Activated T-cell treated with anti-CD3 and anti-CD28 coated beads, Interleukin-2, amount 50 U/mL, for 4 hours (primary cell): Measurements from ENCODE around the gene KLK2. TPM values are rescaled to one million over a fixed set of nuclear protein-coding genes. Genes with fewer than 3 reads are reported as not detected.
A peak's percentile ranks its signal among the peaks of the same experiment; 100 is the strongest.

Experiments used
- ATAC-seq, 2 donors: fragments of 200-7000 bp; cut with Tn5 transposase; one replicate each; pipeline ENCODE4 v1.10.0; 2021
- DNase-seq: peaks from one replicate; pipeline ENCODE4 v3.0.0-alpha.2; 2020
- H3K27me3 Mint-ChIP-seq: one replicate; pipeline ENCODE4 v1.8.0; 2021; ENCODE audit warnings: low read depth, mixed read lengths
- H3K36me3 Mint-ChIP-seq: one replicate; pipeline ENCODE4 v1.8.0; 2022; ENCODE audit warnings: mixed read lengths; ENCODE audit not compliant: insufficient read depth
- H3K4me1 Mint-ChIP-seq: one replicate; pipeline ENCODE4 v1.8.0; 2021; ENCODE audit warnings: low read depth, mixed read lengths
- H3K4me3 Mint-ChIP-seq: one replicate; pipeline ENCODE4 v1.8.0; 2021; ENCODE audit warnings: mild to moderate bottlenecking, moderate library complexity, mixed read lengths
- H3K9me3 Mint-ChIP-seq: one replicate; pipeline ENCODE4 v1.8.0; 2021; ENCODE audit warnings: mixed read lengths
- total RNA-seq, 3 donors: library from RNA; stranded (reverse); gene quantifications; one replicate each; pipeline ENCODE4 v1.2.1, GENCODE V29; 2021

The KLK2 gene
- total RNA-seq, 3 donors from 2014 or later, result not detected

DNA sequence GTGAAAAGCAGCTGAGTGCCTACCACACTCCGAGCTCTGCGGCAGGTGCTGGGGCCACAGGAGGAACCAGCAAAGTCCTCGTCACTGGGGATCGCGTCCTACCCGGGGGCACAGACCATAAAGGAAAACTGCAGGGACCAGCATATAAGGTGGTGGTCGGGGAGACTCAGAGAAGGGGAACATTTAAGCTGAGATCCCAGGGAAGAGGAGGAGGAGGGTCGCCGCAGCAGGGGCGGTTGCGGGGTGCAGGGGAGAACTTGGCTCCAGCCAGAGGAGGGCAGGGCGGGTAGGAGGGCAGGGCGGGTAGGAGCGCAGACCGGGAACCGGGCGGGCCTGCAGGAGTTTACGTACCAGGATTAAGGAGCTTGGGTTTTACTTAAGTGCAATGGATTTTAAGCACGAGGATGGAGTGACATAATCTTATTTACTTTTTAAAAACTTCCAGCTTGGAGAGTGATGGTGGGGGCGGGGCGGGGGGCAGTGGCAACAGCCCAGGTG, 38.9 kb downstream of the KLK2 start:
- H3K27me3 Mint-ChIP-seq, result peaks cover 57% of the 10 kb centered on the region
- no peaks in the 10 kb centered on the region for H3K9me3 Mint-ChIP-seq
- no peak overlapping the region for H3K4me3 Mint-ChIP-seq
- H3K4me1 Mint-ChIP-seq, result peaks cover 4% of the 10 kb centered on the region
- no peak for DNase-seq
- ATAC-seq, result no peak
- H3K36me3 Mint-ChIP-seq, result no peaks in the 10 kb centered on the region

DNA sequence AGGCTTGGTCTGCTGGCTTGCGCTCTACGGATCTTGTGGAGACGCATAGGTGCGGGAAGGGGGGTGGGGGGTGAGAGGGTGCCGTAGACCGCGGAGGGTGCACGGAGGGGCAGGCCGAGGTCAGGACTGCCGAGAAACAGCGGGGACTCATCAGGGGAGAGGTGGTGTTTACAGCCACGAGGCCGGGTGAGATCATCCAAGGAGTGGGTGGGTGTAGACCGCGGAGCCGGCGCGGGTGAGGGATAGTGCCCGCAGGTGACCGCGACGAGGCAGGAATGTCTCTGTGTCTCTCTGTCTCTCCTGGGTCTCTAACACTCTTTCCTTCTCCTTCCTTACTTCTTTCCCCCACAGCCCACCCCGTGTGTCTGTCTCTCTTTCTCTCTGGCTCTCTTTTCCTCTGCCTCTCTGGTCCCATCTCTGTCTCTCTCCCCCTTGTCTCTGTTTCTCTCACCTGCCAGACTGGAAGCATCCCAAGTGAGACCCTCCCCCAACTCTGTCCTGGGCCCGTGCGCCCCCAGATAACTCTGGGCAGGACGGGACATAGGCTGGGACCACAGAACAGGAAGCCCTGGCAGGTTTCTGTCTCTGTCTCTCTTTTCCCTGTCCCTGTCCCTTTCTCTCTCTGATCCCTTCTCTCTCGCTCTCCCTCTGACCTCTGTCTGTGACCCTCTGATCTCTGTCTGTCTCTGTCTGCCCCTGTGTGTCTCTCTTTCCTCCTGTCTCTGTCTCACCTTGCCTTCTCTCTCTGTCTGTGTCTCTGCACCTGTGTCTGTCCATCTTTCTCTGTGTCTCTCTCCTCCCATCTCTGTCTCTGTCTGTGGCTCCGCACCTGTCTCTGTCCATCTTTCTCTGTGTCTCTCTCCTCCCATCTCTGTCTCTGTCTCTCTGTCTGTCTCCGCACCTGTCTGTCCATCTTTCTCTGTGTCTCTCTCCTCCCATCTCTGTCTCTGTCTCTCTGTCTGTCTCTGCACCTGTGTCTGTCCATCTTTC, 39.8 kb downstream of the KLK2 start:
- no peaks in the 10 kb centered on the region for H3K9me3 Mint-ChIP-seq
- peaks cover 55% of the 10 kb centered on the region for H3K27me3 Mint-ChIP-seq
- ATAC-seq, result peak; percentile 69 to 77
- H3K36me3 Mint-ChIP-seq, result no peaks in the 10 kb centered on the region
- H3K4me1 Mint-ChIP-seq, result peaks cover 4% of the 10 kb centered on the region
- H3K4me3 Mint-ChIP-seq, result no peak overlapping the region
- no peak for DNase-seq

DNA sequence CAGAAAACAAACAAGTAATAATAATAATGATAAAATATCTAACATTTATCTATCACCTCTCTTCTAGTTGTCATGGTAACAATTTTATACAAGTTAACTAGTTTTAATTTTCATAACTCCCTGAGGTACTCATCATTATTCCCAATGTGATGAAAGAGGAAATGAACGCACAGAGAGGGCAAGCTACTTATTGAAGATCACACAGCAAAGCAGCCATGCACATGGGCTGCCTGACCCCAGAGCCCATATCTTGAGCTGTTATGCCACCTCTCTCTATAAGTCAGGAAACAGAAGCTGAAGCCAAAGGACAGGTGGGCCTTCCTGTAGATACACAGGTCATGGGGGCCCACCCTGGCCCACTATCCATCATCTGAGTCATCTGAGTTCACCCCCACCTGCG, 42.8 kb downstream of the KLK2 start:
- no peak for DNase-seq
- peaks cover 46% of the 10 kb centered on the region for H3K27me3 Mint-ChIP-seq
- no peak for ATAC-seq
- no peaks in the 10 kb centered on the region for H3K36me3 Mint-ChIP-seq
- no peak overlapping the region for H3K4me3 Mint-ChIP-seq
- H3K4me1 Mint-ChIP-seq, result no peaks in the 10 kb centered on the region
- no peaks in the 10 kb centered on the region for H3K9me3 Mint-ChIP-seq

DNA sequence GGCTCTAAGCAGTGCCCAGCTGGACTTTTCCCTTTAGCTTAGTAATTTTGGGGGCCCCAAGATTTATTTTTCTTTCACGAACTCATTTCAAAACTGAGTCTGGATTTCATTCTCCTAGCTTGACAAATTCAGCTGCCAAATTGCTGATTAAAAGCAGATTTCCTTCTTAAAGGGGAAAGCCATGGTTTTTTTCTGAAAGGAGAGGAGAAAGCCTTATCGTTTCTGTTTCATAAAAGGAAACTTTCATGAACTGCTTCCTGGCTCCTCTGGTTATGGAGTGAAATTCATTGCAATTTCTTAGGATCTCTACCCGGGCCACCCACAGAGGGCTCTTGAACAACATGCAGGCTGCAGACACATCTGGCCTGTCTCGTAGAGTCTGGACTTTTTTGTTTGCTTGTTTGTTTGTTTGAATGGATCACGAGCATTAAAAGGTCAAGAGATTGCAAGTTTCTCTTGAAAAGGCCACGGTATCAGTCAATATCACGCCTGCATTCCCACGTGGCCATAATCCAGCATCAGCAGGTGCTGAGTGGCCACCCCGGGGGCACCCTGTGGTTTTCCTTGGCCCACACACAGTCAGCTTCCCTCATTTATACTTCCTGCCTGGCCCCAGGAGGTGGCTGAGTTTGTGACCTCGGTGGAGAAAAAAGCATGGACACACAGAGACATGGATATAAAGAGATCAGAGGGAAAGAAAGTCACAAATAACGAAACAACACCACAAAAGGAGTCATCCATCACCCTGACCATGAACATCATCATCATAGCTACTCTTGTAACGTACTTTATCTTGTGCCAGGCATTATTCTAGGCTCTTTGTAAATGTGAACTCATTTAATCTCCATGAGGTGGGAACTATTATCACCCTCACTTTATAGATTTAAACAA, 48.4 kb downstream of the KLK2 start:
- DNase-seq, result no peak
- Mint-ChIP-seq H3K27me3 (peaks cover 50% of the 10 kb centered on the region), H3K9me3 (no peaks in the 10 kb centered on the region), H3K4me3 (no peak overlapping the region), H3K36me3 (no peaks in the 10 kb centered on the region), H3K4me1 (peaks cover 7% of the 10 kb centered on the region)
- ATAC-seq, result peak; percentile 32 to 58

DNA sequence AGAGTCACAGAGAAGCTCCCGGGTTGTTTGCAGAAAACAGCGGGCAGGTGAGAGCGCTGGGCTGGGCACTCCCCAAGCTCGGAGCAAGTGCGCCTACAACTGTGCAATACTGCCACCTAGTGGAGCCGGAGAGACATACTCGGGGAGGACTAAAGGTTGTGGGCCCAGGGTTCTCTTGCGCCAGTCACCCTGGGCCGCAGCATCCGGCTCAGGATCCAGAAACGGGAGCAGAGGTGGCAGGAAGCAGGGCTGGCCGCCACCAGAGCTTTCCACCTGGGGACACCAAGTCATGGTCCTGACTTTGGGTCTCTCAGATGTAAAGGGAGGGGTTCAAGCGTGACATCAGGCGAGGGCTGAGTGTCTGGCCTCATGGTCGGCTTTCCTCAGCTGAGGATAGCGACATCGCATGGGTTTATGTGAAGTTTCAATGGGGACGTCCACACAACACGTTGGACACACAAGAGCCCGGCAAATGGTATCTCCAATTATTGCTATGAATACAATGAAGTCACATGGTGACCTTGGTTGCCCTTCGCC, 49.1 kb downstream of the KLK2 start:
- DNase-seq (peak; percentile 65), ATAC-seq (peak; percentile 99)
- no peaks in the 10 kb centered on the region for H3K36me3 Mint-ChIP-seq
- peaks cover 47% of the 10 kb centered on the region for H3K27me3 Mint-ChIP-seq
- peaks cover 7% of the 10 kb centered on the region for H3K4me1 Mint-ChIP-seq
- no peaks in the 10 kb centered on the region for H3K9me3 Mint-ChIP-seq
- H3K4me3 Mint-ChIP-seq, result no peak overlapping the region

DNA sequence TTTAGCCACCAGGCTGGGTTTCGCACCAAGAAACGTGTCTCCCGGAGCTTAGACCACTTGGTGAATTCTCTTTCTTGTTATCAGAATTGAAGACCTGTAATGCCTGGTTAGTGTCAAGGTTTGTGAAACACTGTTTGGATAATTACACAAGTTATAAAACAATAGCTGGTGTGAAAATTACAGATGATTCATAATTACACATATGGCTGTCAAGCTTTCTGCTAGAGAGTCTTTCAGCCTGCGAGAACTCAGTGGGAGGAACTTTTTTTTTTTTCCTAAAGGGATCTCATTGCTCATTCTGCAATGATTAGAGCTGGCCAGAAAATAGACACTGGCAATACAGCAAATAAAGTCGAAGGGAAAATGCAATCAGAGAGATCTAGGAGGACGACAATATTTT, 51.3 kb downstream of the KLK2 start:
- ATAC-seq (no peak), DNase-seq (no peak)
- Mint-ChIP-seq H3K36me3 (no peaks in the 10 kb centered on the region), H3K4me1 (peaks cover 7% of the 10 kb centered on the region), H3K9me3 (no peaks in the 10 kb centered on the region), H3K27me3 (peaks cover 44% of the 10 kb centered on the region), H3K4me3 (no peak overlapping the region)

DNA sequence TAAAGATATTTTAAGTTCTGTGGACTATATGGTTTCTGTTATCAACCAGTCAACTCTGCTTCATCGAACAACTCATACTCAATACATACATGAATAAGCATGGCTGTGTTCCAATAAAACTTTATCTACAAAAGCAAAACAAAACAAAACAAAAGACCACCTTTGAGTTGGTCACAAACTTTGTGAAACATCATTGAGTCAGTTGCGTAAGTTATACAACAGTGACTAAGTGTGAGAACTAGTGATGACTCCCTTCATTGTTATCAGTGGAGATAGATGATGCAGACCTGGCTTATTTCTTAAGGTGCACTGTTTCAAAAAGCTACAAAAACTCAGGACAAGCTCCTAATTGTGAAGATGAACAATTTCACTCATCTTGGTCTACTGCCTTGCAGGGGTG, 52.5 kb downstream of the KLK2 start:
- ATAC-seq (no peak), DNase-seq (no peak)
- no peaks in the 10 kb centered on the region for H3K9me3 Mint-ChIP-seq
- peaks cover 7% of the 10 kb centered on the region for H3K4me1 Mint-ChIP-seq
- no peaks in the 10 kb centered on the region for H3K36me3 Mint-ChIP-seq
- peaks cover 43% of the 10 kb centered on the region for H3K27me3 Mint-ChIP-seq
- no peak overlapping the region for H3K4me3 Mint-ChIP-seq

DNA sequence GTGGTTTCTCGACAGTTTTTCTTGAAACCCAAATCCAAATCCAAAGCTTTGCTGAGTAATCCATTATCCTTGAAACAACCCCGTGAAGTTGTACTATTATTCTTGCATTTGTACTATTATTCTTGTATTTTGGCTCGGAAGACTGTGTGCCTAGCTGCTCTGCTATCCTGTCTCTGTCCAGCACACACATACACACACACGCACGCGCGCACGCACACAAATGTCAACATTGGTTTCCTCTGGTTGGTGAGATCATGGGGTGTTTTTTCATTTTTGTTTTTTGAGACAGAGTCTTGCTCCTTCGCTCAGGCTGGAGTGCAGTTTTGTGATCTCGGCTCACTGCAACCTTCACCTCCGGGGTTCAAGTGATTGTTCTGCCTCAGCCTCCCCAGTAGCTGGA, 52.9 kb downstream of the KLK2 start:
- Mint-ChIP-seq H3K4me1 (peaks cover 7% of the 10 kb centered on the region), H3K27me3 (peaks cover 46% of the 10 kb centered on the region), H3K4me3 (no peak overlapping the region), H3K9me3 (no peaks in the 10 kb centered on the region), H3K36me3 (no peaks in the 10 kb centered on the region)
- DNase-seq, result no peak
- ATAC-seq, result no peak

DNA sequence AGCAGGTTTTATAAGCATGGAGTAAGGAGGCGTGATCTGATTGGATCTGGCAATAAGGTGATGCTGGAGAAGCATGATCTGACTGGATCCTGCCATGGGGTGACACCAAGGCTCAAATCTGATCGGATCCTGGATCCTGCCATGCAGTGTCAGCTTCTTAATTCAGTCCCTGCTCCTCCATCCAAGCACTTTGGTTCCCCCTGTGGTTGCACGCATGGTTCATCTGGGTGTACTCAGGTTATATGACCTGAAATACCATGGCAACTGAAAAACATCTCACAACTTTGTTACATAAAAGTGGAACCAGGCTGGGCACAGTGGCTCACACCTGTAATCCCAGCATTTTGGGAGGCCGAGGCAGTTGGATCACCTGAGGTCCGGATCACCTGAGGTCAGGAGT, 55.6 kb downstream of the KLK2 start:
- Mint-ChIP-seq H3K4me3 (no peak overlapping the region), H3K9me3 (no peaks in the 10 kb centered on the region), H3K4me1 (no peaks in the 10 kb centered on the region), H3K27me3 (peaks cover 56% of the 10 kb centered on the region), H3K36me3 (no peaks in the 10 kb centered on the region)
- ATAC-seq, result no peak
- DNase-seq, result no peak

Other genes with a start within 250 kb of the KLK2 start
- gene SYT3, start 233.6 kb upstream of the KLK2 start, total RNA-seq, result 1 to 10 TPM in 1 of 3 donors, under 1 TPM in 2; 0.35 to 1.2 (median 0.66) TPM
- under 1 TPM in 1 of 3 donors, not detected in 2; 0.95 TPM for gene C19orf81, start 224.0 kb upstream of the KLK2 start, total RNA-seq
- gene SHANK1, start 153.6 kb upstream of the KLK2 start, total RNA-seq, result under 1 TPM in 1 of 3 donors, not detected in 2; 0.03 TPM
- gene CLEC11A, start 150.1 kb upstream of the KLK2 start, total RNA-seq, result 1 to 10 TPM in 2 of 3 donors, under 1 TPM in 1; 0.52 to 1.4 (median 1.4) TPM
- gene GPR32, start 103.0 kb upstream of the KLK2 start, total RNA-seq, result not detected
- gene ACP4, start 83.0 kb upstream of the KLK2 start, total RNA-seq, result not detected
- gene KLK1, start 49.7 kb upstream of the KLK2 start, total RNA-seq, result 1 to 10 TPM in 1 of 3 donors, under 1 TPM in 2; 0.58 to 1.1 (median 0.71) TPM
- not detected for gene KLK15, start 39.9 kb upstream of the KLK2 start, total RNA-seq
- gene KLK3, start 18.5 kb upstream of the KLK2 start, total RNA-seq, result not detected
- not detected for gene KLK4, start 38.0 kb downstream of the KLK2 start, total RNA-seq
- not detected for gene KLK5, start 79.6 kb downstream of the KLK2 start, total RNA-seq
- gene KLK6, start 96.2 kb downstream of the KLK2 start, total RNA-seq, result not detected
- not detected for gene KLK7, start 110.5 kb downstream of the KLK2 start, total RNA-seq
- not detected for gene KLK8, start 128.2 kb downstream of the KLK2 start, total RNA-seq
- not detected for gene KLK10, start 146.3 kb downstream of the KLK2 start, total RNA-seq
- under 1 TPM in 1 of 3 donors, not detected in 2; 0.24 TPM for gene KLK11, start 153.2 kb downstream of the KLK2 start, total RNA-seq
- not detected for gene KLK12, start 161.6 kb downstream of the KLK2 start, total RNA-seq
- gene KLK13, start 191.7 kb downstream of the KLK2 start, total RNA-seq, result not detected
- gene KLK14, start 209.4 kb downstream of the KLK2 start, total RNA-seq, result 1 to 10 TPM in 2 of 3 donors, under 1 TPM in 1; 0.79 to 1.4 (median 1.2) TPM
- 10 to 100 TPM; 24.1 to 29.3 (median 27.7) TPM for gene CTU1, start 235.0 kb downstream of the KLK2 start, total RNA-seq